K562 (cell line): ENCODE measurements around the gene CHCHD6. TPM values are rescaled to one million over a fixed set of nuclear protein-coding genes. Genes with fewer than 3 reads are reported as not detected.

ENCODE experiments used
- ATAC-seq: fragments of 200-7000 bp; cut with Tn5 transposase; 3 replicates; pipeline ENCODE4 v1.9.1; 2020; ENCODE audit warnings: moderate library complexity
- BruUV-seq: library from RNA; stranded (reverse); fragments of 400-500 nt; replicated peaks from 2 replicates; lab custom pipeline; 2021; lab: Mats Ljungman, UMichigan
- CTCF ChIA-PET: fragments of 300-600 bp; formaldehyde crosslinking; extraction: SDS; loops from one replicate; lab custom pipeline; 2021; ENCODE audit warnings: low intra/inter-chr PET ratio; lab: Yijun Ruan, JAX
- POLR2A ChIA-PET: fragments of 300-600, 350-650 bp; sonication (Branson Sonifier 250); formaldehyde crosslinking; extraction: SDS; loops from one replicate; lab custom pipeline; 2021; ENCODE audit warnings: antibody characterized with exemption, inconsistent platforms; lab: Yijun Ruan, JAX
- DNase-seq, 4 experiments: peaks; one replicate each; pipeline versions ENCODE4 v3.0.0 to v3.0.0-alpha.2; 2011 to 2018; ENCODE audit warnings: low spot score in 3 of 4, mixed read lengths in 3 of 4; ENCODE audit errors: extremely low read depth in 1 of 4
- FAIRE-seq: peaks from 2 replicates; lab custom pipeline; 2011; peaks lifted over from hg19 to GRCh38; lab: Jason Lieb, UNC
- H2AFZ ChIP-seq: 2 replicates; pipeline ENCODE4 v1.6.0; 2011; ENCODE audit warnings: low read depth, low read length, control low read depth, inconsistent platforms
- H3K27ac ChIP-seq: fragments of 200-600 bp; 3 replicates; pipeline ENCODE4 v1.8.0; 2011; ENCODE audit warnings: low read depth, mild to moderate bottlenecking, control low read depth, inconsistent platforms, low read length, moderate library complexity, mixed read lengths; ENCODE audit errors: extremely low read depth
- H3K27me3 ChIP-seq, 2 experiments: fragments of 300-600 bp in 1 of 2; 2 replicates in 1 of 2; 3 replicates in 1 of 2; pipeline versions ENCODE4 v1.6.0 to v1.8.0; 2011; ENCODE audit warnings: inconsistent platforms in 2 of 2, low read length in 2 of 2, mild to moderate bottlenecking in 1 of 2, mixed read lengths in 1 of 2, moderate library complexity in 1 of 2; ENCODE audit not compliant: control insufficient read depth in 2 of 2, insufficient read depth in 2 of 2
- H3K36me3 ChIP-seq: fragments of 300-600 bp; 3 replicates; pipeline ENCODE4 v1.8.0; 2011; ENCODE audit warnings: mild to moderate bottlenecking, low read length, inconsistent platforms; ENCODE audit not compliant: control insufficient read depth, insufficient read depth
- H3K4me1 ChIP-seq, 2 experiments: fragments of 200-600 bp in 1 of 2; replicated peaks in 1 of 2; 2 replicates in 1 of 2; 3 replicates in 1 of 2; pipeline versions ENCODE4 v1.5.1 to v1.8.0; 2011; ENCODE audit warnings: inconsistent platforms in 2 of 2, low read length in 2 of 2, mild to moderate bottlenecking in 1 of 2, mixed read lengths in 1 of 2, moderate library complexity in 1 of 2; ENCODE audit not compliant: control insufficient read depth in 2 of 2, insufficient read depth in 2 of 2
- H3K4me2 ChIP-seq: 2 replicates; pipeline ENCODE4 v1.6.1; 2011; ENCODE audit warnings: low read length, control low read depth, inconsistent platforms, mixed read lengths; ENCODE audit not compliant: insufficient read depth
- H3K4me3 ChIP-seq: fragments of 200-600 bp; sonication (generic), shearing (Covaris generic); 2 replicates; pipeline ENCODE4 v1.5.1; 2016; ENCODE audit warnings: control low read depth, inconsistent platforms
- H3K79me2 ChIP-seq: fragments of 200-600 bp; 3 replicates; pipeline ENCODE4 v1.8.0; 2011; ENCODE audit warnings: low read length, inconsistent platforms; ENCODE audit not compliant: control insufficient read depth, insufficient read depth
- H3K9ac ChIP-seq, 2 experiments: 2 replicates each; pipeline versions ENCODE4 v1.6.0 to v1.6.1; 2011; ENCODE audit warnings: low read depth in 2 of 2, low read length in 2 of 2, control low read depth in 1 of 2, inconsistent platforms in 1 of 2, mild to moderate bottlenecking in 1 of 2, mixed read lengths in 1 of 2; ENCODE audit not compliant: insufficient read depth in 1 of 2
- H3K9me1 ChIP-seq: one replicate; pipeline ENCODE4 v1.6.0; 2011; ENCODE audit warnings: inconsistent platforms, mild to moderate bottlenecking, low read length, moderate library complexity; ENCODE audit not compliant: control insufficient read depth, insufficient read depth
- H3K9me3 ChIP-seq: replicated peaks from 2 replicates; pipeline ENCODE4 v1.5.1; 2011; ENCODE audit warnings: low read depth, low read length, inconsistent platforms; ENCODE audit not compliant: control insufficient read depth, insufficient read depth
- H4K20me1 ChIP-seq: replicated peaks from 2 replicates; pipeline ENCODE4 v1.6.1; 2011; ENCODE audit warnings: low read length, inconsistent platforms, mixed read lengths; ENCODE audit not compliant: control insufficient read depth, insufficient read depth
- PHF8 ChIP-seq: fragments of 200-600 bp; sonication (generic); IDR thresholded peaks from 2 replicates; pipeline ENCODE4 v1.6.1; 2012; ENCODE audit warnings: mixed run types, mild to moderate bottlenecking, inconsistent platforms, low read length, moderate library complexity, borderline replicate concordance
- RBM15 ChIP-seq: fragments of 200-400 bp; formaldehyde crosslinking; IDR thresholded peaks from 2 replicates; pipeline ENCODE4 v1.6.1; 2018; ENCODE audit warnings: mild to moderate bottlenecking, low read length, moderate library complexity; ENCODE audit not compliant: insufficient read depth
- REST ChIP-seq, 2 experiments: fragments of 450-650 bp; formaldehyde crosslinking in 1 of 2; IDR thresholded peaks; 2 replicates each; pipeline versions ENCODE4 v1.4.0 to v1.6.1; 2014 to 2020; ENCODE audit warnings: mild to moderate bottlenecking in 2 of 2, borderline replicate concordance in 1 of 2, low read depth in 1 of 2
- WGBS: fragments of 100-300 bp; shearing (Covaris generic); methylation state at CpG from one replicate; pipeline ENCODE4 v1.1.6; 2016; ENCODE audit warnings: low coverage, mixed read lengths; ENCODE audit not compliant: insufficient coverage; ENCODE audit errors: missing lambda C conversion rate; 5-methylcytosine and 5-hydroxymethylcytosine counted together
- in situ Hi-C: fragments of 300-500 bp; cut with MboI; formaldehyde crosslinking; loops from 4 replicates; pipeline ENCODE4 v1.15.0; 2018; ENCODE audit warnings: inconsistent platforms, mixed read lengths
- intact Hi-C: fragments of 100-400 bp; cut with micrococcal nuclease; formaldehyde crosslinking; loops from 2 replicates; pipeline ENCODE4 v1.14.2; 2022
- polyA plus RNA-seq, 8 experiments: library from polyadenylated mRNA; depleted of rRNA in 4 of 8; stranded (reverse) in 5 of 8; unstranded in 3 of 8; fragments of >200 nt; fragmentation: Nextera tagmentation in 2 of 8; fragmentation: Illumina TruSeq in 1 of 8; extraction: Ambion mirVana in 2 of 8; extraction: Trizol in 1 of 8; gene quantifications; 2 replicates each; pipeline versions ENCODE4 v1.2.1 to v1.2.3, GENCODE V29; 2011 to 2014; ENCODE audit warnings: inconsistent platforms in 1 of 8, missing spikeins in 1 of 8
- total RNA-seq, 7 experiments: library from RNA; depleted of rRNA in 6 of 7; stranded (reverse); fragments of >200 nt in 6 of 7; fragmentation: Illumina TruSeq in 2 of 7; extraction: Trizol in 2 of 7; gene quantifications; 2 replicates each; pipeline versions ENCODE4 v1.2.1 to v1.2.3, GENCODE V29; 2011 to 2021; ENCODE audit warnings: low replicate concordance in 1 of 7

CHCHD6 gene
- total and polyA plus RNA-seq, 9 of the 15 experiments (the other 6 are each of a cell fraction or from before 2014, with no cell fraction given): 4.6 to 18.6 (median 10.9) TPM

- no peak overlapping the region for H3K4me3 ChIP-seq
- no peaks in the 10 kb centered on the region for H3K9me3 ChIP-seq
- no peaks in the 10 kb centered on the region for H3K79me2 ChIP-seq
- no peaks in the 10 kb centered on the region; a peak in 1 of 5 replicates for H3K4me1 ChIP-seq
- ATAC-seq (no peak), DNase-seq (no peak), FAIRE-seq (no peak)
- ChIA-PET CTCF (no interaction called here), POLR2A (interaction anchor here (0.7 kb wide), 1 partner anchor 139 kb away, joined by 4 read pairs; no protein-coding TSS in a partner anchor)
- H3K27me3 ChIP-seq: no peaks in the 10 kb centered on the region
- 47% methylated on average over 4 of the region's 9 CpGs for WGBS
- no peak overlapping the region for H3K27ac ChIP-seq
- H3K36me3 ChIP-seq: no peaks in the 10 kb centered on the region; the same call in 2 of the 3 replicates
- H3K4me2 ChIP-seq: no peak overlapping the region
- no peak for TF ChIP-seq PHF8
- no peak for TF ChIP-seq RBM15
- TF ChIP-seq REST (IDR thresholded peaks at IDR 0.05; ENCODE audit: borderline replicate concordance): no peak
- no peak for TF ChIP-seq REST (CRISPR knock-in tag; IDR thresholded peaks at IDR 0.05; ENCODE audit: low read depth)
- H4K20me1 ChIP-seq: no peaks in the 10 kb centered on the region
- no peak overlapping the region for H3K9ac ChIP-seq
- H3K9me1 ChIP-seq: no peaks in the 10 kb centered on the region
- intact Hi-C loops (no loop called here), in situ Hi-C loops (no loop called here)
- no peak overlapping the region for H2AFZ ChIP-seq
- BruUV-seq: no TSS peak
Measured at GRCh38 chr3:126798521-126798920, 94.5 kb downstream of the CHCHD6 start.
